ENCODE measurements around the gene RP2.

The RP2 gene

GRCh38 chrX:46913667-46914066 lies 76.8 kb downstream of the RP2 start:
- DNase-seq (ENCODE audit: low read depth), result peak; percentile 37
- H3K4me3 ChIP-seq (ENCODE audit: low read depth, low read length), result peak overlapping the region; percentile 70
- no peak for TF ChIP-seq CTCF (IDR thresholded peaks at IDR 0.05; ENCODE audit: control insufficient read depth, extremely low read depth, insufficient read depth)

DNA sequence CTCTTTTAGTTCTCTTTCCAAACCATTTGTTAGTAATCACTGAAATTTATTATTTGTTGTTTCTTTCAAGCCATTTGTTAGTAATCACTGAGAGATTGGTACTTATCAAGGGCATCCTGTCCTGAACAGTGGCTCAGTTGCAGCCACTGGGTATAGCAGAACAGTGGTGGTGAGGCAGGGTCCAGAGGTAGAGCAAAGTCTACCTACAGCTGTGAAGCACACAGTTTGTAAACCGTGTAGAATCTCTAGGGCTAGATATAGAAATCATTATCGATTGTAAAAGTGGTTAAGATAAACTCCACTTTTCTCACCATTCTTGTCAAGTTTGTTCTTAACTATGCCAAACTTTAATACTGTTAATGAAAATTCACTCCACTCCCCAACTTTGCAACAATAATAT lies 79.4 kb downstream of the RP2 start:
- no peak for TF ChIP-seq CTCF (IDR thresholded peaks at IDR 0.05; ENCODE audit: control insufficient read depth, extremely low read depth, insufficient read depth)
- DNase-seq (ENCODE audit: low read depth), result no peak
- no peak overlapping the region for H3K4me3 ChIP-seq (ENCODE audit: low read depth, low read length)

- no peak for TF ChIP-seq CTCF (IDR thresholded peaks at IDR 0.05; ENCODE audit: control insufficient read depth, extremely low read depth, insufficient read depth)
- DNase-seq (ENCODE audit: low read depth), result no peak
Measured at GRCh38 chrX:46917622-46918021, 80.8 kb downstream of the RP2 start.

DNA sequence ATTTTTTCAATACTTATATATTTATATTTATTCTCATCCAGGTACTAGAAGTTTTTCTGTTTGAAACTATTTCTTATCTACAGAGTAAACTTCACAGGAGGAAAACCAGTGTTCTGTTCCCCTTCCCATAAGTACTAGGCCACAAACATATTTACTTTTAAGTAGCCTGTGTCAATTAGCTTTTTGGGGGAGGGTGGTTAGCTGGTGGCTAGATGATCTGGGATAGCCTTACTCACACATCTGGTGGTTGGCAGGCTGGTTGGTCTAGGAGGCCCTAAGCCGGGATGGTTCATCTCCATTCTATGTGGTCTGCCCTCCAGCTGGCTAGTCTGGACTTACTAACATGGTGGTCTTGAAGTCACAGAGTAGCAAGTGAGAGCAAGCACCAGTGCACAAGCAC lies 81.6 kb downstream of the RP2 start:
- H3K4me3 ChIP-seq (ENCODE audit: low read depth, low read length), result no peak overlapping the region
- TF ChIP-seq CTCF (IDR thresholded peaks at IDR 0.05; ENCODE audit: control insufficient read depth, extremely low read depth, insufficient read depth), result no peak
- peak; percentile 40 for DNase-seq (ENCODE audit: low read depth)

More at GRCh38 chrX:46917622-46918021, 80.8 kb downstream of the RP2 start:
- H3K4me3 ChIP-seq (ENCODE audit: low read depth, low read length), result no peak overlapping the region

- TF ChIP-seq CTCF (IDR thresholded peaks at IDR 0.05; ENCODE audit: control insufficient read depth, extremely low read depth, insufficient read depth), result no peak
- DNase-seq (ENCODE audit: low read depth), result no peak
- no peak overlapping the region for H3K4me3 ChIP-seq (ENCODE audit: low read depth, low read length)
Measured at GRCh38 chrX:46920235-46920634, 83.4 kb downstream of the RP2 start.

DNA sequence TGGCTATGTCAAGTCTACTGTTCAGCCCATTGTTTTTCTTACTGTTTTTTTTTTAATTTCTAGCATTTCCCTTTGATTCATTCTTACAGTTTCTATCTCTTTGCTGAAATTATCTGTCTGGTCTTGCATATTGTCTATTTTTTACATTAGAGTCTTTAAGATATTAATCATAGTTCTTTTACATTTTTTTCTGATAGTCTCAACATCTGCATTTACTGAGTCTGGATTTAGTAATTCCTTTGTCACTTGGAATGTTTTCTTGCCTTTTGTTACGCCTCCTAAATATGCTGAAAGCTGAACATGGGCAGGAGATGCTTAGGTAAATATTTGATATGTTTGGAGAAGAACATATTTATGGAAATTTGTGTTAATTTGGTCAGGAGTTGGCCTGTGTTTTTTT lies 85.8 kb downstream of the RP2 start:
- no peak overlapping the region for H3K4me3 ChIP-seq (ENCODE audit: low read depth, low read length)
- no peak for DNase-seq (ENCODE audit: low read depth)
- no peak for TF ChIP-seq CTCF (IDR thresholded peaks at IDR 0.05; ENCODE audit: control insufficient read depth, extremely low read depth, insufficient read depth)

DNA sequence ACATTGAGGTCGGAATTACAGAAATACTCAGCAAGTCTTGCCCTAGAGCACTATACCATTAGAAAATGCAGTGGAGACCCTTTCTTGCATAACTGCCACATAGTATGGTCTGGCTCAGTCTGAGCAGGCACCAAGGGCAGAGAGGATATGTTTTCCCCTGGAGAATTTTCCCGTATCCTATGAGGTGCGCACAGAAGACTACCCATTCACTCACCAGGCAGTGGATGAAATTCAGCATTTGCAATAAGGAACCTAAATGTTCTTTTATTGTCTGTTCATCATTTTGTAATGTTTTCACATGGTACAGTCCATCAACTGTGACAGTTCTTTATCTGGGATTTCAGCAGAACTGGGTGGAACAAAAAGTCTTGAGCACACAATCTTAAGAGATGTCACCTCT lies 90.9 kb downstream of the RP2 start:
- TF ChIP-seq CTCF (IDR thresholded peaks at IDR 0.05; ENCODE audit: control insufficient read depth, extremely low read depth, insufficient read depth), result no peak
- H3K4me3 ChIP-seq (ENCODE audit: low read depth, low read length), result no peak overlapping the region
- DNase-seq (ENCODE audit: low read depth), result no peak

Data from LNCaP clone FGC (cell line).